ENCODE data around the gene USH2A.

GRCh38 chr1:216057947-216058346 is 365.3 kb downstream of the USH2A start:
- TF ChIP-seq MEF2A (IDR thresholded peaks at IDR 0.05; ENCODE audit: borderline replicate concordance, low read depth), result no peak
- TF ChIP-seq POLR2AphosphoS5 (IDR thresholded peaks at IDR 0.05; ENCODE audit: low read depth, low read length), result no peak
- no peak for TF ChIP-seq RXRA (IDR thresholded peaks at IDR 0.05; ENCODE audit: borderline replicate concordance, low read depth)
- TF ChIP-seq EZH2phosphoT487 (IDR thresholded peaks at IDR 0.05; ENCODE audit: borderline replicate concordance, low read depth), result no peak
- no peak for TF ChIP-seq CTCF (IDR thresholded peaks at IDR 0.05)
- TF ChIP-seq FOXJ3 (CRISPR knock-in tag; IDR thresholded peaks at IDR 0.05), result no peak
- TF ChIP-seq SIN3A (IDR thresholded peaks at IDR 0.05; ENCODE audit: borderline replicate concordance, low read depth, low read length), result no peak
